ENCODE results near the gene MYH11.

MYH11 gene

DNA sequence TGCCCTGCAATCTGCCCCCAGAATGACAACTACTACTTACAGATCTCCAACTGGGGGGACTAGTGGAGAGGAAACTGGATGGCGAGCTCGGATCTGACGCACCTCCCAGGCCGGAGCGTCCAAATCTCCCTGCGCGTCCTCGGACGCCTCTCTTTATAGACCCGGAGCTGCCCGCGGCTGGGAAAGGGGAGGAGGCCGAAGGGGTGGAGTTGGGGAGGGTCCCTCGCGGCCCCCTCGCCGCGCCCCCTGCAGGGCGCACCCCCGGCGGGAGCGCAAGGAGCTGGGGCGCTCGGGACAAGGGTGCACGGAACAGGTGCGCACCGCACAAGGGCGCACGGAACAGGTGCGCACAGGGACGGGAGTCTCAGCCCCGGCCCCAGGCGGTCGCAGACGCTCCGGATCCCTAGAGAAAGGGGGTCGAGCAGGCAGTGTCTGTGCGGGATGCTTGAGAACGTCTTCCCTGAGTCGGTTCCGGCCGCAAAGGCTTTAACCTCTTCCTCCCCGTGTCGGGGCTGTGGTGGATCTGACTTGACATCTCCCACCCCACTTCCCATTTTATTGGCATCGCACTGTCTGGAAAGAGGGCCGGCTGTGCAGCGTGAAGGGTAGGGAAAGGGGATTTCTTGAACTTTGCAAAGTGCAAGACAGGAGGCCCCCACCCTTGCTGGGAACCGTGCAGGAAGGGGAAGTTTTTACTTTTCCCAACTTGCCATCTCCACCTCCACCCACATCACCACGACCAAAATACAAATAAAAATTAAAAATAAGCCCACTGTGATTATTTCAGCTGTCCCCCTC lies at the start of gene MYH11:
TSS of gene MYH11 (minus strand) at position 128 of the 798 bp plus-strand sequence. CDS start 18,776 bp downstream, outside the sequence.
- DNase-seq = peak; percentile 40

- no peak for DNase-seq
These were observed 49.6 kb upstream of the MYH11 start for GRCh38 chr16:15906439-15906838.

DNA sequence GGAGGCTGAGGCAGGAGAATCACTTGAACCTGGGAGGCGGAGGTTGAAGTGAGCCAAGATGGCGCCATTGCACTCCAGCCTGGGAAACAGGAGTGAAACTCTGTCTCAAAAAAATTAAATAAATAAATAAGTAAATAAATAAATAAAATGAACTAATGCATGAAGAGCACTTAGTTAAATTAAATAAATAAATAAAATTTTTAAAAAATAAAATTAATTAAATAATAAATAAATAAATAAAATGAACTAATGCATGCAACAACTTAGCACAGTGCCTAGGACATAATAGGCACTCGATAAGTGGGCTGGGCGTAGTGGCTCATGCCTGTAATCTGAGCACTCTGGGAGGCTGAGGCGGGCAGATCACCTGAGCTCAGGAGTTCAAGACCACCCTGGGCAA lies 47.1 kb upstream of the MYH11 start:
- no peak for DNase-seq

DNA sequence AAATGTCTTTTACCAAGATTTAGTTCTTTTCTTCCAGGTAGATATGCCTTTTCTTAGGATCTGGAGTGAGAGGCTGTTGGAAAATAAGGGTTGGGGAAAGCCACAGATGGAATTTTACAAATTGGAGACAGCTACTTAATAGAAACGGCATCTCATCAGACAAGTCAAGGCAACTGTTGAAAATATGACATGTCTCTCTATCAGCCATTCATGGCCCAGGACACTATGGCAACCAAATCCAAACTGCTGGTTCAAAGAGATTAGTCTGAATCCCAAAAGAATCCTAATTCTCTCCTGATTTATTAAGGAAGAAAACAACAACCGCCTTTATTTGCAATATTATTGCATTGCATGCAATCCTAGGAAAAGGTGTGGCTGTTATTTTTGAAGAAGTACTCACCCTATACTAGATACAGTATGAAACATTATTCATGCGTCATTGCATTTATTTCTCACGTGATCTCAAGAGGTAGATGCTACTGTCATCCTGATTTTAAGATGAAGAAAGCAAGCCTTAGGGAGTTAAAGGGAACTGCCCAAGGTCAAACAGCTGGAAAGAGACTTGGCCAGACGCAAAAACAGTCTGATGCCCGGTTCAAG lies 44.2 kb upstream of the MYH11 start:
- DNase-seq = no peak

DNA sequence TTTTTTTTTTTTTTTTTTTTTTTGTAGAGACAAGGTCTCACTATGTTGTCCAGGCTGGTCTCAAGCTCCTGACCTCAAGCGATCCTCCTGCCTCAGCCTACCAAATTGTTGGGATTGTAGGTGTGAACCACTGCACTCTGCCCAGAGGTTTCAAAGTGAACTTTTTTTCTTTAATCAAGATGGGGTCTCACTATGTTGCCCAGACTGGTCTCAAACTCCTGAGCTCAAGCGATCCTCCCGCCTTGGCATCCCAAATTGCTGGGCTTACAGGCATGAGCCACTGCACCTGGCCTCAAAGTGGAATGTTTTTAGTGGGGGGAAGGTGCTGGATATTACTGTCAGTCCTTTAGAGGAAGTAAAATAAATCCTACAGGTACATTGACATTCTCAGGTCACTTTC lies 43.5 kb upstream of the MYH11 start:
- DNase-seq = no peak

DNA sequence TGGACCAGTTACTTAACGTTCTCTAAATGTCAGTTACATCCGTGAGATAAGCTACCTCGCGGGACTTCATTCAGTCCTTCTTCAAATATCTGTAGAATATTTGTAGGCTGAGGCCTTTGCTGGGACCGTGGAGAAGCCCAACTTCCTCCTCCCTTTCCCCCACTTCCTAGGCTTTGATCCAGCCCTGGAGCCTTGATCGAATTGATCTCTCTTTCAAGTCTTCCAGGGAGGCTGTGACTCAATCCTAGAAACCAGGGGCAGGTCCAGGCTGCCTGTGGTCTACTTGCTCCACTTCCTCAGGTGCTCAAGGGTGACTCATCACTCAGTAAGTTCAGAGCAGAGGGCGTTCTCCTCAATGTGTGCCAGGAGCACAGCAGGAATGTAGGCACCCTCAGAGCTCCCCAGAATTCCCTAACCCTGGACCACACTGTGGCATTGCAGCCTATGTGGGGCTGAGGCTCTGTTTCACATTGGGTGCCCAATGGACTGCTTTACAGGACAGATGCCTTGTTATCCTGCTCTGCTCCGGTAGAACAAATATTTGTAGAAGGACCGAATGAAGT lies 42.8 kb upstream of the MYH11 start:
- peak; percentile 6 for DNase-seq

GRCh38 chr16:15898654-15899053 lies 41.8 kb upstream of the MYH11 start:
- no peak for DNase-seq

DNA sequence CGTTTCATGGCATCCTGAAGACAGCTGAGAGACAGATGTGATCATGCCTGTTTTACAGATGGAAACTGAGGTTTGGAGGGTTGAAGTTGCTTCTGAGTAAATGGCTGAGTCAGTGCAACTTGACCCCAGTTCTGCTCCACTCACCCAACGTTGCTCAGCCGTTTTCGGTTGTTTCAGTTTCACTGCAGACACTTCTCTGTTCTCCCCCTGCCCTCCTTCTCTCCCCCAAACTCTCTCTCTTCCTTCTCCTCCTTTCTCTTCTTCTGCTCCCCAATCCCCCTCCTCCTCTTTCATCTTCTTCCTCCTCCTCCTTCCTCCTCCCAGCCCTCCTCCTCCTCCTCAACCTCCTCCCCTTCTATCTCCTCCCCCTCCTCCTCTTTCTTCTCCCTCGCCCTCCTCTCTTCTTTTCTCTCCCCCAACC lies 41.0 kb upstream of the MYH11 start:
- DNase-seq = no peak

GRCh38 chr16:15897121-15897780 lies 40.4 kb upstream of the MYH11 start:
- no peak for DNase-seq

- no peak for DNase-seq
These were observed 37.9 kb upstream of the MYH11 start for GRCh38 chr16:15894571-15895374.

DNA sequence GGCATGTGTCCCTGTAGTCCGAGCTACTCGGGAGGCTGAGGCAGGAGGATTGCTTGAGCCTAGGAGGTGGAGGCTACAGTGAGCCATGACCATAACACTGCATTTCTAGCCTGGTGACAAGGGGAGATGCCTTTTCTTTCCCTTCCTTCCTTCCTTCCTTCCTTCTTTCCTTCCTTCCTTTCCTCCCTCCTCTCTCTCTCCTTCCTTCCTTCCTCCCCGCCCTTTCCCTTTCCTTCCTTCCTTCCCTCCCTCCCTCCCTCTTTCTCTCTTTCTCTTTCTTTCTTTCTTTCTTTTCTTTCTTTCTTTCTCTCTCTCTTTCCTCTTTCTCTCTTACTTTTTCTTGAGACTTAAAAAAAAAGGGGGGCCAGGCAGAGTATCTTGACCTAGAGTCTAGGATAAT lies 34.7 kb upstream of the MYH11 start:
- no peak for DNase-seq

DNA sequence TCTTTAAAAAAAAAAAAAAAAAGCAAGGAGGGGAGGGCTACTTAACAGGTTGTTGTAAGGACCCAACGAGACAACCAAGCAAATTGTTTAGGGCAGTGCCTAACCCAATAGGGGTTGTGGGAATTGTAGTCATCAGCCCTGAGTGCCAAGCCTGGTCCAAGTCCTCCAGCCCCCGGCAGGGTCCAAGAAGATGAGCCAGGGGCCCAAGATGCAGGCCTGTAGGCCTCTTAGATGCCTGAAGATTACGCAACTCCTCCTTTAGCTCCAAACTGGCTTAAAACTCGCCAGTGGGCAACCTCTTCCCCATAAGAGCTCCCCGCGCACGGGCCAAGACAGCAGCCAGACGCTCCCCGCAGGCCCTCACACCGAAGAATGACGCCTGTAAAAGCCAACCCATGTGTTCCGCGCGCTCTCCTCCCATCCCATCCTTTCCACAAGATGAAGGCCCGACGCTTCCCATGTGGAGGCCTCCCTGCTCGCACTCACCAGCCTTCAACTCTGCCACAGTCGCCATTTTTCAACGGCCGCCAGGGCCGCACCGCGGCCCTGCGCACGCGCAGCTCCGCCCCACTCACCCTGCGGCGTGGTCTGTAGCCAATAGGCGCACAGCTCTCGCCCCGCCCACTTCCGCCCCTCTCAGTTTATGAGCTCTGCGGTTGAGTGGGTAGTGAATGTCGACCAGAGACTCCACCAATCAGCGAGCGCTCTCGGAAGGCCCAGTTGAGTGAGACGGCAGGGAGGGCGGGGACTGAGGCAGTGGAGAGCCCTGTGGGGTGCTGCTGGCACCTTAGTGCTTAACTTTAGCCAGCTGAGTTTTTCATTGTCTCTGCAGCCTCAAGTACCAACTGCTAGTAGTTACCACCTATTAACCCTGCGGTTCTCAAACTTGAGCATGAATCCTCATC lies 31.5 kb upstream of the MYH11 start, which contains the start of gene CEP20:
TSS of gene CEP20 (minus strand) at position 532 of the 905 bp plus-strand sequence. CDS start at position 514, 18 bp downstream.
- peak; percentile 98 for DNase-seq

DNA sequence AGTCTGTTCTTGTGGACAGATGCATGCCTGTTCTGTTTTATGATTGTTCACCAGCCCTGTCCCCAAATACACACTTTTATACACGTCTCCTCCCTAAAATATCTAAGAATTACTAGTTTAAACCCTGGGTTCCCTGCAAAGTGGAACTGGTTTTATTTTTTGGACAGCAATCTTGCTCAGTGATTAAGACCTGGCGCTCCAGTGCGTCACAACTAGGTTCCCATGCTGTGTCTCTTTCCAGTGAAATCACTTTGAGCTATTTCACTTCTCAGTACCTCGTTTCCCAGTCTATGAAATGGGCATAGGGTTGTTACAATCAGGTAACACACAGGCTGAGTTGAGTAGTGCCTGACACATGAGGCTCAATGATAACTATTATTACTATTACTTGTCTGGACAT lies 30.5 kb upstream of the MYH11 start:
- no peak for DNase-seq

DNA sequence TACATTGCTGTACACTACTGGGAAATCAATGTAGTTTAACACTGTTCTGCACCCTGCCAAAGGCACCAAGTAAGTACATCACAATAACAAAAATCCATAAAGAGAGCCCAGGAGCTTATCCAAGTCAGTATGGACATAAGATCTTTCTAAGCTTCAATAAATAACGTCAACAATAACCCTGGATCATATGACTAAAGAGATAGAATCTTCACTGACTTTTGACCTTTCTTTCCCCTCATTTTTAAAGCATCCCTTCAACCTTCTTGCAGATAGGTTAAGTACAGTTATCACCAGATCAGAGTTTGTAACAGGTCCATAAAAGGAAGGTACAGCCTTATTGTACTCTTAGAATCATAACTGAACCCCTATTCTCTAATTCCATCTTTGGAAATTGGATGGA lies 29.2 kb upstream of the MYH11 start:
- no peak for DNase-seq

- no peak for DNase-seq
These were observed 28.8 kb upstream of the MYH11 start for GRCh38 chr16:15885560-15886001.

GRCh38 chr16:15882563-15882962 lies 25.7 kb upstream of the MYH11 start:
- DNase-seq = no peak

GRCh38 chr16:15881794-15882379 lies 25.1 kb upstream of the MYH11 start:
- DNase-seq = no peak

DNA sequence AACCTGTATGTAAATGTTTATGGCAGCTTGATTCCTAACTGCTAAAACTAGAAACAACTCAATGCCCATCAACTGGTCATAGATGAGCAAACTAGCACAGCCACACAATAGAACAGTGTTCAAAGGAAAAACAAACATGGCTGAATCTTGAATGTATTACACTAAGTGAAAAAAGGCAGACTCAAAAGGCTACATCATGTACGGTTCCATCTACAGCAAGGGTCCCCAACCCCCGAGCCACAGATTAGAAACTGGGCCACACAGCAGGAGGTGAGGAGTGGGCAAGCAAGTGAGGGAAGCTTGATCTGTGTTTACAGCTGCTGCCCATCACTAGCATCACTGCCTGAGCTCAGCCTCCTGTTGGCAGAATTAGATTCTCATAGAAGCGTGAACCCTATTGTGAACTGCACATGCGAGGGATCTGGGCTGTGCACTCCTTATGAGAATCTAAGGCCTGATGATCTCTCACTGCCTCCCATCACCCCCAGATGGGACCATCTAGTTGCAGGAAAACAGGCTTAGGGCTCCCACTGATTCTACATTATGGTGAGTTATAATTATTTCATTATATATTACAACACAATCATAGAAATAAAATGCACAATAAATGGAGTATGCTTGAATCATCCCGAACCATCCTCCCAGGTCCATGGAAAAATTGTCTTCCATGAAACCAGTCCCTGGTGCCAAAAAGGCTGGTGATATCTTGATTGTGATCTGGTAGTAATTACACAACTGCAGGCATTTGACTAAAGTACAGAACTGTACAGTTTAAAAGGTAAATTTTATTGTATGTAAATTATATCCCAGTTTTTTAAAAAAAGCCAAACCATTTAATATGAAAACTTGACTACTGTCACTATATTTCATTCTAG lies 23.8 kb upstream of the MYH11 start:
- DNase-seq = no peak

DNA sequence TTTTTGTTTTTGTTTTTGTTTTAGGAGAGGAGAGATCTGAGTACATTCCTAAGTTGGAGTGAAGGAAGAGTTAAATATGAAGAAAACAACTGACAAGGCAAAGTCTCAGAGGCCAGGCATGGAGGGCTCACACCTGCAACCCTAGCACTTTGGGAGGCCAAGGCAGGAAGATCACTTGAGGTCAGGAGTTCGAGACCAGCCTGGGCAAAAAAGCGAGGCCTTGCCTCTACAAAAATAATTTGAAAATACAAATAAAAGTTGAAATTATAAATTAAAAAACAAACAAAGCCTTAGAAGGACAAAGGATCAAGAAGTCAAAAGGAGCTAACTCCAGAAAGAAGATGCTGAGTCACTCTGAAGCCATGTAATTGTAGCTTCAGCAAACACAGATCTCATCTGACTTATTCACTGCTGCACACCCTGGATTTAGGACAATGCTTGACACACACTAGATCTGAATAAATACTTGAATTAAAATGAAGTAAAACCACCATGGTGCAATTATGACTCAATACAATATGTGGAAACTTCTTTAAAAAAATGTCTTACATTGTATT lies 22.5 kb upstream of the MYH11 start:
- DNase-seq = no peak

- DNase-seq = no peak
These were observed 19.7 kb upstream of the MYH11 start for GRCh38 chr16:15876503-15876902.
